HG02938 (cell line): ENCODE results near the gene SPEM2.

Experiments
- ATAC-seq: cut with Tn5 transposase; IDR thresholded peaks from one replicate; pipeline ENCODE4 v1.9.1; 2021; ENCODE audit warnings: mild to moderate bottlenecking, moderate library complexity; ENCODE audit not compliant: unreplicated experiment

The SPEM2 gene

DNA sequence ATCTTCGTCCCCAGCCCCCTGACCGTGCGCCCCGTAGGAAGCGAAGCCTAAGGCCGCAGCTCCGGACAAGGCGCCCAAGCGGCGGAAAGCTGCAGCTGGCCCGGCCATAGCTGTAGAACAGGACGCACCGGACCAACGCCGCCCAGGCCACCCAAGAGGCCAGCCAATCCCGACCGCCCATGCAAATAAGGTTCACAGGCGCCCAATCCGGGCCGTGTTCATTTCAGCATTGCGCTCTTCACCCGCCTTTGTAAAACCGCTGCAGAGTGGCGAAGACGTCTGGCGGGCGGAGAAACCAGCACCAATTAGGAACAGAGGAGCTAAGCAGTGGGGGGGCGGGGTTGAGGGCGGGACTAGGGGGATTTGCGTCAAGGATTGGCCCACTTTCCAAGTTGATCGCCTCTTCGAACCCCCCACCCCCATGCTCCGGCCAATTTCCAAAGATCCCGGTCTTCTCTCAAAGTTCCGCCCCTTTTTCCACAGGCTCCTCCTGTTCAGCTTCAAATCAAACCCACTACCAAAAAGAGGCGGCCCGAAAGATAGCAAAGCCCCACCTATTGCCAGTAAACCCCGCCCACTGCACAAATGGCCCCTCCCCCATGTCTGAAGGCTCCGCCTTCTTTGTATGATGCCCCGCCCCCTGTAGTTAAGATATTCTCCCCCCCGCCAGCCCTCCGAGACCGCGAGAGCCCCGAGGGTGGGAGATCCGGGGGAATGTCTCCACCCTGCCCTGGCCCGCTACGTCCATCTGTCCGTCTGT is 21.3 kb upstream of the SPEM2 start, which contains the start of gene TMEM256:
Gene TMEM256, minus strand, starts transcription at position 121 of the 760 bp plus-strand sequence. Its CDS starts 13 bp downstream, at position 108.
- ATAC-seq = peak; percentile 93

DNA sequence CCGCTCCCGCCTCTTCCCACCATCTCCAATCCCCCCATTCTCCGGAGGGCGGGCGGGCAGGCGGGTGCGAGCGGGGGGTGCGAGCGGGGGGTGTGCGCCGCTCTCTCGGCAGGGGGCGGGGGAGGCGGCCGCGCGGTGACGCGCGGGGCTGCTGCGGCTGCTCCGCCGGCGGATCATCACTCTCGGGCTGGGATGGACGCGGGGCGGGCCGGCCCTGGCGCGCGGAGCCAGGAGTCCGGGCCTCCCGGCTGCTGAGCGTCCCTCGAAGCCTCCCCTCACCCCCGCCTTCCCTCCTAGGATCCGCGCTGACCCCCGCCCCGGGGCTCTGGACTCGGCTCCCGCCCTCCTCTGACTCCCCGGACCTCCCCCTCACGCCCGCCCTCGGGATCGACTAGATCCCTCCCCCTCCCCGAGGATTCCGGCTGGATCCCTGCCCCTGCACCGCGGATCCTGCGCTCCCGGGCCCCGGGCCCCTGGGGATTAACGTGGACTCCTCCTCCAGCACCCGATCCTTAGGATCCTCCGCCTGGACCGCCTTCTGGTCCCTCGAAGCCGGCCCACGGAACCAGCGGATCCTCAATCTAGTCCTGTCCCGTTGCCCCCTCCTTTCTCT is 20.6 kb upstream of the SPEM2 start:
- no peak for ATAC-seq

DNA sequence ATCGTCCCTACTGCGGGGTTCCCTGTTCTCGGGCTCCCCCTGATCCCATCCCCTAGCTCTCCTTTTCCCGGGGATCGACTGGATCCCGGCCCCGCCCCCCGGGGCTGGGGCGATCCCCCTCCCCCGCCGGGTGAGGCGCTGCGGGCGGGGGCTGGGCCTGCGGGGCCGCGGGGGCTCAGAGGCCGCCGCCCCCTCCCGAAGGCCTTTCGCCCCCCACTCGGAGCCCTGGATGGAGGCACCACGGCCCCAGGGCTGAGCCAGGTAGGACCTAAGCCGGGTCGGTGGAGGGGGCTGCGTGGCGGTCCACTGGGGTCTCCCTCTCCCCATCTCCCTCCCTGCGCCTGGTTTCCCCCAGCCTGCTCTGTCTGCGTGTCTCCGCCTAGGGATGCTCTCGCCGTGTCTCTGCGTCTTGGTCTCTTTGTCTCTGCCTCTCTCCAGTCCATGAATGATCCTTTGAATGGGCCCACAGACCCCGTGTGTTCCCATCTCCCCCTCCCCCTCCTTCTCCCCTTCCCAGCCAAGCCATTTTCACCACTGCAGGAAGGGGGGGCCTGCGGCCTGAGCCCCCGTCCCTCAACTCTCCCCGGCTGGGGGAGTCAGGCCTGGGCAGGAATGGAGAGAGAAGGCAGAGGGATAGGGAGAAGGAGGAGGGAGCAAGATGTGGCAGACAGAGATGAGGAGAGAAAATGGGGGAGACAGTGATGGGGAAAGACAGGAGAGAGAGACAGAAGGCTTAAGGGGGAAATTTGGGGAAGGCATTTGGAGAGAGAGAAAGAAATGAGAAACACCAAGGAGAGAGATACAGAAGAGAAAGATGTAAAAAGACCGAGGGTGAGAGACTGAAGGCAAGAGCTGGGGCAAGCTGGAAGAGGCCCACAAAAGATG is 19.8 kb upstream of the SPEM2 start:
- no peak for ATAC-seq

DNA sequence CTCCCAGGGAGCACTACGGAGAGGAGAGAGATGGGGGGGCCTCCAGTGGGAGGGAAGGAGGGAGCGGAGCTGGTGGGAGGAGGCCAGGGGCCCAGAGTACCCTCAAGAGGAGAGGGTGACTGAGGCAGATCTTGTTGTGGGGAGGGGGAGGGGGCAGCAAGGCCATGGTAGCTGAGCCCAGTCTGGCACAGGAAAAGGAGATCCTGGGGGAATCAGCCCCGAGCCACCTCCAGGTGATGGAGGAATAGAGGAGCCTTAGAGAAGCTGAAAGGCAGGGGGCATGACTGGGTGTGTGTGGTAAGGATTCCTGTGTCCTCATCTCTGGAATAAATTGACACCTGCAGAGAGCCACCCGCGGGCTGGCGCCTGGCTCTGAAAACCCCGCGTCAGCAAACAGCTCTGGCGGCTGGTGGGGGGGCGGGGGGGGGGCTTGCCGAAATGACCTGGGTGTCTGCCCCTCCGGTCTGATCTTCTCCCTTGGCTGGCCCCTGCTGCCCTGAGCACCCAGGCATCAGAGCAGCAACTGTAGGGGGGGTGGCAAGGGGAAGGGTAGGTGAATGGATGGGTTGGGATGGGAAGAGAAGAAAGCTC is 19.1 kb upstream of the SPEM2 start:
- no peak for ATAC-seq

DNA sequence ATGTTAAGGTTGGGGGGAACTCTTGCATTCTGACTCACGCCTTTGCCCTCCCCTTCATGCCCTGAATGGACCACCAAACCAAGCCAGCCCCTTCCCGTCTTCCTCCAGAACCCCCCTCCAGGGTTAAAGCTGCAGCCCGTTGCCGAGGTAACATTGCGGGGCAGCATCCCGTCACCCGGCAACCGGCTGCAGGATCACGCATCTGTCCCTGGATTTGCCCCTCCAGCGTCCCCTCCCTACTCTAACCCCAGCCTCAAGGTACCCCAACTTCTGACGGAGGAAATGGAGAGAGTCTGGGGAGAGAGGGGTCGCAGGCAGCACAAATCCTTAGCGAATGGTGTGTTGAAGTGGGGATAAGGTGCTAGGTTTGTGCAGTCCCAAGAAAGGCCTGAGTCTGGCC is 18.3 kb upstream of the SPEM2 start:
- ATAC-seq = no peak

DNA sequence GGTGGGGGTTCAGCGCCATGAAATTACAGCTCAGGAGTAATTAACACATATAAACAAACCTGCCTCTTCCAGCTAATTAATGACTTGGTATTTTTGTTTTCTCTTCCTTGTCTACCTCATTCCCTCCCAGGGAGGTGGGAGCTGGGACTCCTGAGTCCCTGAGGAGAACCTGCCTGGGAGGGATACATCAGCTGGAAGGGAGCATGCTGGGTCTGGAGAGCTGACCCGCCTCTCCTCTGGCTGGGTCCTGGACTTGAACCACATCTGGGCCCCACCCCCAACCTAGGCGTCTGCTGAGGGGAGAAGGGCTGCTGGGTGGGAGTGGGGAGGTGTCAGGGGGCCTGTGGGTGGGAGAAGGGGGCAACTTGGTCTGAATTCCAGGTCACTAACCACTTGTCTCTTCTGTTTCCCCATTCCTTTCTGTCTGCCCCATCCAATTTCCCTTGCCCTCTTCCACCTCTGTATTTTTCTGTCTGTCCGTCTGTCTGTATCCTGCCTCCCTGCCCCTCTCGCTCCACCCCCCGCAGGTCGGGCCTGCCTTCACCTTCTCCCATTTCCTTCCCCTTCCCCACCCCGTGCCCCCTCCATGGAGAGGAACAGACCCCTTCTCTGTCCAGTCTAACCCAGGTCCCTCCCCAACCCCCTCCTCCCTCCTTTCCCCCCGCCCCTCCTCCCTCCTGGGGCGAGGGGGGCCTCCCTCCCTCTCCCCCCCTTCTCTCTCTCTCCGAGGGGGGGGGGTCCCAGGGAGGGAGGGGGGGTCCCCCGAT is 17.7 kb upstream of the SPEM2 start, which contains the start of gene NLGN2:
Gene NLGN2, plus strand, starts transcription at position 361 of the 767 bp plus-strand sequence. CDS start 411 bp downstream, outside the sequence.
- ATAC-seq = no peak

DNA sequence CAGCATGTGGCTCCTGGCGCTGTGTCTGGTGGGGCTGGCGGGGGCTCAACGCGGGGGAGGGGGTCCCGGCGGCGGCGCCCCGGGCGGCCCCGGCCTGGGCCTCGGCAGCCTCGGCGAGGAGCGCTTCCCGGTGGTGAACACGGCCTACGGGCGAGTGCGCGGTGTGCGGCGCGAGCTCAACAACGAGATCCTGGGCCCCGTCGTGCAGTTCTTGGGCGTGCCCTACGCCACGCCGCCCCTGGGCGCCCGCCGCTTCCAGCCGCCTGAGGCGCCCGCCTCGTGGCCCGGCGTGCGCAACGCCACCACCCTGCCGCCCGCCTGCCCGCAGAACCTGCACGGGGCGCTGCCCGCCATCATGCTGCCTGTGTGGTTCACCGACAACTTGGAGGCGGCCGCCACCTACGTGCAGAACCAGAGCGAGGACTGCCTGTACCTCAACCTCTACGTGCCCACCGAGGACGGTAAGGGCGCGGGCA is 17.1 kb upstream of the SPEM2 start:
- no peak for ATAC-seq

DNA sequence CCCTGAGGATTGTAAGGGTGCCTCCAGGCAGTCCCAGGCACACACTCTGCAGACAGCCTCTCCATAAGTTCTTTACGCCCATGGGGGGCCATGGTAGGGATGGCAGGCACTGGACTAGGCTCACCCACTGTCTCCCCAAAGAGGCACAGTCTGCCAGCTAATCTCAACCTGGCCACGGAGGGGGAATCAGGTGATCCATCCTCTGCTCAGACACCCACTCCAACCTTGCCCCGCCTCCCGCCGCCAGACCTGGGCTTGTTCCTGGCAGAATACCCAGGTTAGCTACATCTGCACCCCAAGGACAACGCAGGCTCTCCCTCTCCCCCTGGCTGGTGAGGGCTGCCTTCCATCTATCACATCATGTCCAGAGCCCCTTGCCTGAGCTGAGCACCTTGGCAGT is 16.6 kb upstream of the SPEM2 start:
- ATAC-seq = no peak

DNA sequence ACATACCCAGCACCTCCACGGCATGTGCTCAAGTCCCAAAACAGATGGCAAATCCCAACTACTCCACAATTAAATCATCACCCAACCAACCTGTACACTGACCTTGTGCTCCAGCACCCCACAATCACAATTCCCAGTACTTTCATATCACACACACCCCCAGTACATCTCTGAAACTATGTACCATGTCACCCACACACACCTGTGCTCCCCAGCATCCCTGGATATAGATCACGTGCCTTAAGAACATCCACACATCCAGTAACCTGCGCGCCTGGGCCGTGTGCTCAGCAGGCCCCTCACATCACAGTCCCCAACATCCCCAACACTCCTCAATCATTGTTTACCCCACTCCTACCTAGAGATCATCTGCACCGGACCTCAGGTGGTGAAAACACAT is 15.7 kb upstream of the SPEM2 start:
- no peak for ATAC-seq

DNA sequence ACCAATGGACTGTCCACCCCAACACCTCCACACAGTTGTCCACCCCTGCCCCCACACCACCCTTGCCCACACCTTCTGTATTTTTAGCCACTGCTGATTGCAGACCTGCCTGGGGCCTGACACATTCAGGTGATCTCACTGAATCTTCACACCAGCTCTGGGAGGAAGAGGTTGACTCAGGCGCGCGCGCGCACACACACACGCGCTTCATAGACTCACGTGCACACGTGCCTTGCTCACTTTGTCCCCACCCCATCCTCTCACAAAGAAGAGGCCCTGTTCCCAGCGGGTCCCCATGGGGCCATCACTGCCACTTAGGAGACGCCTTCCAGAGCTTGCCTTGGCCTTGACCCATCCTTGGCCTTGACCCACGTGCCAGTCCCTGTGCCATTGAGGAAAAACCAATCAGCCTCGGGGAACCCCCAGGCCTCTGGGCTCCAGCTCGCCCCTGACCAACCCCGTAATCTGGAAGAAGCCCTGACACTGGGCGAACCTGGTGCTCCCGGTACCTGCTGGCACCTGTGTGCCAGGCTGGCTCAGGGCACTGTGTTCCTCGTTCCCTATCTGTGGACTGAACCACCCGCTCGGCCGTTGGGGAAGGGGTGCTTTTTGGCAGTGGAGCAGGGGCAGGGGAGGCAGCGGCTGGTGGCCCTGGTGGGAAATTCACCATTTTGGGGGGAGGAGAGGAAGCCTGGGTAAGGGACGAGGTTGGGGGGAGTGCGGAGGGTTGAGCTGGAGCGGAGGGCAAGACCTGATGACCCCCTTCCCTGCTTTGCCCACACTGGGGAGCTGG is 14.6 kb upstream of the SPEM2 start:
- ATAC-seq = no peak

DNA sequence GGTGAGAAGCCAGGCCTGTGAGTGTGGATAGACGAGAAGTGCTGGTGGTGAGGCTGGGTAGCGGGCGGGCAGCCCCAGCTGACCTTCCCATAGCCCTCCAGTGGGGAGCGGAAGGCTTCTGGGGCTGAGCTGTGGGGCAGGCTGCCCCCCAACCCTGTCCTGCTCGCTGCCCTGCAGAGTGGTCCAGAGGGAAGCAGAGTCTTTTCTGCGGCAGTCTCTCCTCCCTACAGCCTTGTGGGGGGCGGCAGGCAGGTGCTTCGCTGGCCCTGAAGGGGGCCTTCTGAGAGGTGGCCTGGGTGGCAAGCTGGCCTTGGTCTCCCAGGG is 14.0 kb upstream of the SPEM2 start:
- no peak for ATAC-seq

DNA sequence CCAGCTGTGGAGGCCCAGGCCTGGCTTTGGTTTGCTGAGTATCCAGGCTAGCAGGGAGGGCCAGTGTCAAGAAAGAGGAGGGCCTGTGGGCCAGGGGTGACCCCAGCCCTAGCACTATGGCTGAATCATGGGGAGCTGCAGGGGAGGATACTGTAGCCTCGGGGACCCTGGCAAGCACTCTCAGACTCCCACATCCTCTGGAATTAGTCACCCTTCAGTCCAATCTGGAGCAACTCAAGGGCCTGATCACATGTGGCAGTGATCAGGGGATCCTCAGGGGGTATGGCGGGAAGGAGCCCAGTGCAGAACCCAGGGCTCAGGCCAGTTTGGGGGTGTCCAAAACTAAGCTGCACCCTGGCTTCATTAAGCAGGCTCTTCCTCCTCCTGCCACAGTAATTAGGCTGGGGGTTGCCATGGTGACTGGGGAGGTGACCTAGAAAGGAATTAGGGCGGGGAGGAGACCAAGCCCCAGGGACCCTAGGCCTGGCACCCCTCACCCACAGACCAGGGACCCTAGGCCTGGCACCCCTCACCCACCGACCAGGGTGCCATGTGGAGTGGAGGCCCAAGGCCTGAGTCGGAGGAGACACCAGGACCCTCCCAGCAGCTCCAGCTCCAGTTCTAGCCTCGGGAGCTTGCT is 11.9 kb upstream of the SPEM2 start:
- no peak for ATAC-seq

DNA sequence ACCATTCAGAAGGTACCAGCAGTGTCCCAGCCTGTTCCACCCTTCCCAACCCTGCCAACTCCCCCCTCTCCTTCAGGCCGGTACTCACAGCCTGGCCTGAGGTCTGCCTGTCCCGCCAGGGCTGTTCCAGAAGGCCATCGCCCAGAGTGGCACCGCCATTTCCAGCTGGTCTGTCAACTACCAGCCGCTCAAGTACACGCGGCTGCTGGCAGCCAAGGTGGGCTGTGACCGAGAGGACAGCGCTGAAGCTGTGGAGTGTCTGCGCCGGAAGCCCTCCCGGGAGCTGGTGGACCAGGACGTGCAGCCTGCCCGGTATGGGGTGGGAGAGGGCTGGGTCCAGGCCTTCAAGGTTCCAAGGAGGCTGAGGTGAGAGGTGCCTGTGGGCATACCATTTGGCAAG is 10.6 kb upstream of the SPEM2 start:
- ATAC-seq = no peak

DNA sequence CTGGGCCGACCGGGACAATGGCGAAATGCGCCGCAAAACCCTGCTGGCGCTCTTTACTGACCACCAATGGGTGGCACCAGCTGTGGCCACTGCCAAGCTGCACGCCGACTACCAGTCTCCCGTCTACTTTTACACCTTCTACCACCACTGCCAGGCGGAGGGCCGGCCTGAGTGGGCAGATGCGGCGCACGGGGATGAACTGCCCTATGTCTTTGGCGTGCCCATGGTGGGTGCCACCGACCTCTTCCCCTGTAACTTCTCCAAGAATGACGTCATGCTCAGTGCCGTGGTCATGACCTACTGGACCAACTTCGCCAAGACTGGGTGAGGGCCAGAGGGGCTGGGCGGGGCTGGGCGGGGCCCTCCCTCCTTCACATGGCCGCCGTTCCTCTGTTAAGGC is 9.6 kb upstream of the SPEM2 start:
- no peak for ATAC-seq

DNA sequence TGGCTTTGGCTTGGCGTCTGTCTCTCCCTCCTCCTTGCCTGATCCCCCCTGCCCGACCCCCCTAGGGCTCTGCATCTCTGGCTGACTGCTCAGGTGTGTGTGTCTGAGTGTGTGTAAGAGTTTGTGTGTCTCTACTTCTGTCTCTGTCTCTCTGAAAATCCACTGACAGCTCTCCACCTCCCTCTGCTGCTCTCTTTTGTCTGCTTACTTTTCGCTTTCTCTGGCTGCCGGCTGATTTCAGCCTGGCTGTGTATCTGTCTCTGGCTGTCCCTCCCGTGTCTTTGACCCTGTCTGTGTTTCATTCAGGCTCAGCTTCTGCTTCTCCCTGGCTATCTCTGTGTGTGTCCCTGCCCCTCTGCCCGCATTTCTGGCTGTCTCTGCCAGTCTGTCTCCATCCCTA is 9.1 kb upstream of the SPEM2 start:
- no peak for ATAC-seq

DNA sequence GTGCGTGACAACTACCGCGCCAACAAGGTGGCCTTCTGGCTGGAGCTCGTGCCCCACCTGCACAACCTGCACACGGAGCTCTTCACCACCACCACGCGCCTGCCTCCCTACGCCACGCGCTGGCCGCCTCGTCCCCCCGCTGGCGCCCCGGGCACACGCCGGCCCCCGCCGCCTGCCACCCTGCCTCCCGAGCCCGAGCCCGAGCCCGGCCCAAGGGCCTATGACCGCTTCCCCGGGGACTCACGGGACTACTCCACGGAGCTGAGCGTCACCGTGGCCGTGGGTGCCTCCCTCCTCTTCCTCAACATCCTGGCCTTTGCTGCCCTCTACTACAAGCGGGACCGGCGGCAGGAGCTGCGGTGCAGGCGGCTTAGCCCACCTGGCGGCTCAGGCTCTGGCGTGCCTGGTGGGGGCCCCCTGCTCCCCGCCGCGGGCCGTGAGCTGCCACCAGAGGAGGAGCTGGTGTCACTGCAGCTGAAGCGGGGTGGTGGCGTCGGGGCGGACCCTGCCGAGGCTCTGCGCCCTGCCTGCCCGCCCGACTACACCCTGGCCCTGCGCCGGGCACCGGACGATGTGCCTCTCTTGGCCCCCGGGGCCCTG is 8.3 kb upstream of the SPEM2 start:
- no peak for ATAC-seq

DNA sequence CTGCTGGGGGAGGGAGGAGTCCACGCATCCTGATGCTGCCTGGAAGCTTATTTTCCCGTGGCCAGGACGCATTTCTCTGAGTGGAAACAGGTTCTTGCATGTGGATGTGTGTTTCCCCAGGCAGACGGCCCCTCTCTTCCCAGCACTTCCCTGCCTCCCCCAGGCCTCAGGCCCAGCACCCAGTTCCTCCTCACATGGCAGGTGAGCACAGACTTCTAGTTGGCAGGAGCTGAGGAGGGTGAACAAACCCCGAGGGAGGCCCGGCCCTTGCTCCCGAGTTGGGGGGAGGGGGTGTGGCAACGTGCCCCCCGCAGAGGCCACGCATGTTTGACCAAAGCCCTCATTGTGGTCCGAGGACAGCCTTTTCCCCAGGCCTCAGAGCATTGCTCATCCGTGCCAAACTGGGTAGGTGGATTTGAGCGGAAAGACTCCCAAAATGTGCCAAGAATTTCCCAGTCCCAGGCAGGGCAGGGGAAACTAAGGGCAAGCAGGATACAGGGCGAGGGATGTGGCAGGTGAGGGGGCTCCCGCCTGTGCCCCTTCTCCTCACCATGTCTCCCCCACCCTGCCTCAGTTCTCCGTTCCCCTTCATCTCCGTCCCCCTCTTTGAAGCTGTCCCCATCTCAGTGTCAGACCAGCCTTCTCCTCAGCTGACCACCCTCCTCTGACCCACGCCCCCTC is 6.8 kb upstream of the SPEM2 start:
- no peak for ATAC-seq
